NCI-H748 (cell line): Measurements from ENCODE around the gene ITPR2.
"Not testable (repeated sequence)": the region's sequence is repeated elsewhere in the genome, so short reads cannot be mapped to it uniquely, and the experiment has no call there.

Experiments used
- DNase-seq: peaks from one replicate; lab custom pipeline; 2025; ENCODE audit not compliant: unreplicated experiment; lab: John Stamatoyannopoulos, UW

ITPR2 gene

GRCh38 chr12:26851031-26851809 is 18.2 kb upstream of the ITPR2 start:
- DNase-seq: no peak

DNA sequence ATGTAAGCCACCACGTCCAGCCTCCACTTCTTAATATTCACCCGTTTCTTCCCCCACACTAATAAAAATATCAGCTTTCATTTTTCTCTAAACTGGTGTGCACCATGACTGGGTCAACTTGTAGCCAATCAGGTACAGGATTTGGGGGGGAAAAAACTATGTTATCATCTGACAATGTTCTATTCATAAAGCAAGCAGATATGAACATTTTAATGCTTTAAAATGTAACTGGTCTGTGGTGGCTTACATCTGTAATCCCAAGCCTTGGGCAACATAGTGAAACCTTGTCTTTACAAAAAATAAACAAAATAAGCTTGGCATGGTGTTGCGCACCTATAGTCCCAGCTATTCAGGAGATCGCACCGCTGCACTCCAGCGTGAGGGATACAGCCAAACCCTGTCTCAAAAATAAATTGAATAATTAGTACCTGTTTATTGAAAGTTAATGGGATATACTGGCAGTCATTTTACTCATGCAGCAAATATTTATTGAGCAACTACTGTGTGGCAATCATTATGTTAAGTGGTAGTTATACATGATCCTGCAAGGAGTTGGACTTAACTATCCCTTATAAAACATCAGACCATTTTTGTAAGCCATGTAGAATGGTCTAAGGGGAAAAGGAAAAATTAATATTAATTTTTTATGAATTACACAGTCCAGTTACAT is 15.3 kb upstream of the ITPR2 start:
- DNase-seq: no peak

GRCh38 chr12:26847431-26847830 is 14.4 kb upstream of the ITPR2 start:
- no peak for DNase-seq

DNA sequence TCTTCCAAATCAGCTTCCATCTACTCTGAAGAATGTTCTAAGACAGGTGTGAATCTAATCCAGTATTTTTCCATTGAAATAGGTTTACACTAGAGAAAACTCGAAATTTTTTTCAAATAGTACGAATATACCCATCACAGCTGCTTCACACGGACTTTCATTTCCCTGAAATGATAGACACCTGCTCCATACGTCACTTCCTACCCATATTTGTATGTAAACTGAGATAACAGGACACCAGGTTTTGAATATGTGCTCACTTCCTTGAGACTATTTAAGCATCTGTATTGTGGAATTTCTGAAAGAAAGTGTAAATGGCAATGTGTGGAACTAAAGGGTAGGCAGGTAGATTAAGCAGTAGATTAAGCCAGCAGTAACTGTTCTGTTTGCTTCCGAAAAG is 13.4 kb upstream of the ITPR2 start:
- DNase-seq: no peak

DNA sequence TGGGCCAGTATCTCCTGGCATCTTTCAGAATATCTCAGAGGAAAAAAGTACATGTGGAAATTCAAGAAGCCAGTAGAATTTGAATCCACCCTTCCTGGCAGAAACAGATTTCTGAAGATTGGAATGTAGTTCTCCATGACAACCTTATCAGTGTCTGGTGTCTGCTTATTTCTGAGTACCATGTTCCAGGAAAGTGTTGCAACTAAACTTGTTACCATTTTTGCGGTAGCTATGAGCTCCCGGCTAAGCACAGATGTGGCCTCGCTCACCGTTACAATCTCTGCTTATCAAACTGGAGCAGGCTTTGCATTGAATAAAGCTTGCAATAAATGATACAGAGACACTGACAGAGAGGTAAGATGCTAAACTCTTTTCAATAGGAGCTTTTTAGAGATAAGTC is 13.0 kb upstream of the ITPR2 start:
- DNase-seq: no peak

DNA sequence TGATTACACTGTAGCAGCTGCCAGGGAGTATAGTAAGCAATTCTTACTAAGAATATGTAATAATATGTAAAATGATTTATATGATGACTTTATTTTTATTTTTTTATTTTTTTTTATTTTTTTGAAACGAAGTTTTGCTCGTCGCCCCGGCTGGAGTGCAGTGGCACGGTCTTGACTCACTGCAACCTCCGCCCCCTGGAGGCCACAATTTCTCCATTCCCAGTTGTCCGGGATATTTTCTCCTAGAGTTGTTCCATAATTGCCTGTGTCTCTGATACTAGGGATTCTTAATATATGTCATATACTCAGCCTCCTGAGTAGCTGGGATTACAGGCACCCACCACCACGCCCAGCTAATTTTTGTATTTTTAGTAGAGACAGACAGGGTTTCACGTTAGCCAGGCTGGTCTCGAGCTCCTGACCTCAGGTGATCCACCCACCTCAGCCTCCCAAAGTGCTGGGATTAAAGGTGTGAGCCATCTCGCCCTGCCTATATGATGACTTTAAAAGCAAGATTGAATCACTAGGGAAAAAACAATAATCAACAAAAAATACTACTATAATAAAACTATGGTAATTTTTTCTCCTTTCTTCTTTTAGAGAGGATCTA is 12.2 kb upstream of the ITPR2 start:
- peak; percentile 20 for DNase-seq

DNA sequence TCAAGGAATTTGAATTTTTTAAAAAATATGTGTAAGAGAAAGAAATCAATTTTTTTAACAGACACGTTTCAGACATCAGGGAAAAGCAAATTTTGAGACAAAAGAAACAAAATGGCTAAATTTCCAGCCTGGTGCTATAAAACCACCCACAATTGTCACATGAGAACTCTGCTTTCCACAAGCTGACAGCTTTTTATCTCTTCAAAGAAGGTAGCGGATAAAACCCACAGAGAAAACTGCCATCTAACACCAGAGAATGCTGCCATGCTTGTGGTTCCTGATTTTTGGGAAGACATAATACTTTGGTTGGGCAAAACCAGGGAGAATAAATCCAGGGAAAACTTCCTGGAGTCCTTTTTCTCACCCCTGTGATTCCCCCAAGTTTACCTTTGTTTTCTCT is 10.3 kb upstream of the ITPR2 start:
- no peak for DNase-seq

DNA sequence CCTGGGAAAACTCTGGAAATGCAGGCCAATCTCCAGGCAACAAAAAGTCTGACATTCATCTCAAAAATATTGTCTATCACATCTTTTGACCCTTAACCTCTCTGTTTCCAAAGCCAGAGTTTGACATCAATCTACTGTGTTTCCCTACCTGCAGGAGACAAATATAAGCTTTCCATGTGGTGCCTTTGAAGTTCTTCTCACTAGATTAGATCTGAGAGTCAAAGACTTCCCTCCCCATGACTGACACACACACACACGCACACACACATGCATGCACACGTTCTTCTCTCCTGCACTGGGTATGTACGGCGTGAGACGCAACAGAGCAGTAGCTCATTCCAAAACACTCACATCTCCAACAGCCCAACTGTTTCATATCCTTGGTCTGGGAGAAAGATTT is 8.1 kb upstream of the ITPR2 start:
- no peak for DNase-seq

- no peak for DNase-seq
These were observed 6.5 kb upstream of the ITPR2 start for GRCh38 chr12:26839512-26839911.

DNA sequence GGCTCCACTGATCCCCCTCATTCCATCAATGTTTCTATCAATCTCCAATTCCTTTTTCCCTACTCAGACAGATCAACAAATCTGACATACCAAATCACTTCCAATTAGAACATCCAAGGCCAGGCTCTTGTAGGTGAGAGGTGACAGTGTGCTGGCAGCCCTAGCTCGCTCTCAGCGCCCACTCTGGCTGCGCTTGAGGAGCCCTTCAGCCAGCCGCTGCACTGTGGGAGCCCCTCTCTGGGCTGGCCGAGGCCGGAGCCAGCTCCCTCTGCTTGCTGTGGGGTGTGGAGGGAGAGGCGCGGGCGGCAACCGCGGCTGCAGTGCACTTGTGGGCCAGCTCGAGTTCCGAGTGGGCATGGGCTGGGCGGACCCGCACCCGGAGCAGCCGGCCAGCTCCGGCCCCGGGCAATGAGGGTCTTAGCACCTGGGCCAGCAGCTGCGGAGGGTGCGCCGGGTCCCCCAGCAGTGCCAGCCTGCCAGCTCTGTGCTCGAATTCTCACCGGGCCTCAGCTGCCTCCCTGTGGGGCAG is 6.0 kb upstream of the ITPR2 start:
- DNase-seq: no peak

DNA sequence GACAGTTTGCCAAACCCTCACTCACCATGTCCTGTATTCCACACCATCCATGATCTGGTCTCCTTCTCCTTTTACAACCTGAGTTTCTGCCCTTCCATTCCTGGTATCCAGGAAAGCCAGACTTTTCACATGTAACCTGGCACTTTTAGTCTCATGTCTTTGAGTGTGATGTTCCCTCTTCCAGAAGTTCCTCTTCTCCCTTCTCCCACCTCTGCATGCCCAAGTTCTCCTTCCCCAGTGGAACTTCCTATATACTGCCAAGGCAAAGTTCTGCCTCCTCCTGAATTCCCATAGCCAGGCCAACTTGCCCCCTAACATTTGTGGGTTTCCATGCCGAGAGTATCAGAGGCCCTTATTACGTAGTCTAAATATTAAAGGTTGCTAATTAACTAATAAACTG is 3.2 kb upstream of the ITPR2 start:
- no peak for DNase-seq

- DNase-seq: not testable (repeated sequence)
These were observed 1.6 kb upstream of the ITPR2 start for GRCh38 chr12:26834503-26835060.

- DNase-seq: peak; percentile 30
These were observed 923 bp upstream of the ITPR2 start for GRCh38 chr12:26833743-26834490.

DNA sequence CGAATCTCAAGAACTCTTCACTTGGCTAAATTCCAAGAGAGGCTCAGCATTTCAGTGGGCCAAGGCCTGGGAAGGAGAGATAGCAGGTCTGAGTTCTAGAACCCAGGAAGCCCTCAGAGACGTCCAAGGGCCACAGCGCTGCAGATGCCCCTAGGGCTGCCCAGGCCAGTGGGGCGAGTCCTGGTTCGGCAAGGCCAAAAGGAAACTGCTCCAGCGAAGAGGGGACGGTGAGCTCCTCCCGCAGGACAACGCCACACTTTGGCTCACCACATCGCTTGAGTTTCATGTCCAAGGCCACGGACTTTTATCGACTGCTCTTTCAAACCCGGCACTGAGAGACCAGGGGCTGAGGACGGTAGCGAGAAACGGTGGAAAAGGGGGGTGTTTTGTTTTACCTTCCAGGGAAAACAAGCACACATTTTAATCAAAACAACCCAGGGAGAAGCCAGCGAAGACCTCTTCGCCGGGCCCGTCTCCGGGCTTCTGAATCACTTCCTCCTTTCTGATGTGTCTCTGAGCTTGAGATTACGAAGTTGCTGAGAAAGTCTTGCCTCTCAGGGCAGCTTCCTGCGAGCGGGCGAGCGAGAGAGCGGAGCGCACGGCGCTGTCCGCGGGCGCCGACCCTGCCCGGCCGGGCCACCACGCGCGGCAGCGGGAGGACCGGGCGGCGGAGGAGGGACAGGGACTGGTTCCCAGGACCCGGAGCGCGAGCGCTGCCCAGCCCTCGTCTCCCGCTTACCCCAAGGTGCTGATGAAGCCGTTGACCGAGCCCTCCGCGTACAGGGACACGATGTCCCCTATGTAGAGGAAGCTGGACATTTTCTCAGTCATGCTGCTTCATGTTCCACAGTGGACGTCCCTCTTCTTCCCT is 808 bp downstream of the ITPR2 start:
- peak; percentile 49 for DNase-seq

GRCh38 chr12:26830783-26831551 is 2.0 kb downstream of the ITPR2 start:
- no peak for DNase-seq

DNA sequence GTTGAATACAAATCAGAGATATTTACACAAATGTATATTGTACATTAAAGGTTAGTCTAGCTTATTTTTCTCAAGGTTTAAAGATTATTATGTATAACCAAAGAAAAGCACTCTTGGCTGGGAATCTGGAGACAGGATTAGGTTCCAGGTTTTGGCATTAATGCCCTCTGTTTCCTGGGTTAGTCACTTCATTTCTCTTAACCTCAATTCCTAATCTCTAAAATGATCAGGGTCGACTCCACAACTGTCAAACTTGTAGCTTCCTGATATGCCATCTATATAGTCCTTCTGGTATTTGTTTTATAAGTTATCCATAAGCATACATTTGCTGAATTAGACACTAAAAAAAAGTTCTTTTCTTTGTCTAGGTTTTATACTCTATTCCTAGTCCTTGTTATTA is 2.6 kb downstream of the ITPR2 start:
- no peak for DNase-seq

DNA sequence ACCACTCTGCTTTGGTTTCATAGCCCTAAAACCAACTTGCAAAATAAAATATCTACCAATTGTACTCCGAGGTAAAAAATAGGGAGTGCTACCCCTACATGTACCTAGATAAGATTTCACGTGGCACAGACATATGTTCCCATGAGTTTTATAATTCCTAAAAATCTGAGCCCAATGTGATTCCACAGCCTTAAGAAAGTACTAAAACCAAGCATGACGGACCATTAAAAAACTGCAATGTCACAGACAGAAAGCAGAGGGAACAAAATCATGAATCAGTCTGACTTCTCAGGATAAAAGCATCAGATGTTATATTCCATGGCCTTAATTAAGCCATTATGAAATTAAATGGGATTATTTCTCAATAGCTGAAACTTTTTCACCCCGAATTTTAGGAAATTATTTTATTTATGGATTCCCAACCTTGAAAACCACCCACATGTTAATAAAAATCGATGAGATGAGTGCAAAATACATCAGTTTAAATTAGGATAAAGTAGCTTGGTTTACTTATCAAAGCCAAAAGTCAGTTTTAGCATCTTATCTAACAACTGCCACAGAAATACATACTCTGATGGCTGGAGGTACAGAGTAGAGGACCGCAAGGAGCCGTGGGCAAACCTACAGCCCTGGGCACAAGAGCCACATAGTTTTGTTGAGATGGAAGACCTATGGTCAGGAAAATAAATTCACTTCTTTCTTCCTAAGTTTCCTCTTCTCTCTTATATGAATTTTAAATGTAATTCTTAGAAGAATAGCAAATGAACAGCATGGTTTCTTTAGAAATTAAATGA is 4.5 kb downstream of the ITPR2 start:
- DNase-seq: no peak

DNA sequence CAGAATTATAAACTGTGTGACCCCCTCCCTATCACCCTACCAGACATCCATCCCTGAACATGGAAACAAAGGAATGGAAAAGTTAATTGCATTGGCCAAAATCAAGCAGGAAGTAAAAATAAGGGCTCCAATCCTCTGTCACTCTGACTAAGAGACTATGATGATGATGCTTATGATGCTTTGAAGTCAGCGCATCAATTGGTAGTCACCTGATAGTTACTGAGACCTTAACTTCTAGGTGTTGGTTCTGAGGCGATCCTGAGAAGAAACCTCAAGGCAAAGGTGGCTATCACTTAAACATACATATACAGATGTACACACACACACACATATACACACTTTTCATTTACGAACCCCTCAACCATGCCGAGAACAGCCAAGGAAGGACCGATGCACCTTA is 6.6 kb downstream of the ITPR2 start:
- DNase-seq: no peak
